ENCODE results near the gene NBDY. TPM values are rescaled to one million over a fixed set of nuclear protein-coding genes. Genes with fewer than 3 reads are reported as not detected.

NBDY gene
- total RNA-seq, 1 donor: 9.0 TPM

GRCh38 chrX:56761167-56761566, 32.1 kb downstream of the NBDY start:
- peaks cover 12% of the 10 kb centered on the region for H3K4me1 ChIP-seq (ENCODE audit: insufficient read depth, low read length)
- TF ChIP-seq CTCF (IDR thresholded peaks at IDR 0.05; ENCODE audit: extremely low read depth, low read depth, low read length): no peak
- no peak for DNase-seq (ENCODE audit: insufficient read length, low spot score, missing footprints)
- no peaks in the 10 kb centered on the region for H3K79me2 ChIP-seq (ENCODE audit: insufficient read depth, low read length)
- no peak overlapping the region for H3K4me2 ChIP-seq (ENCODE audit: insufficient read depth, low read length)
- peaks cover 15% of the 10 kb centered on the region for H4K20me1 ChIP-seq (ENCODE audit: insufficient read depth, low read length)
- H3K9me3 ChIP-seq (ENCODE audit: low read depth, low read length): no peaks in the 10 kb centered on the region
- H2AFZ ChIP-seq (ENCODE audit: low read length): no peak overlapping the region
- no peak overlapping the region for H3K27ac ChIP-seq (ENCODE audit: low read depth, low read length)
- H3K27me3 ChIP-seq (ENCODE audit: insufficient read depth, low read length): peaks cover 3% of the 10 kb centered on the region
- H3K36me3 ChIP-seq (ENCODE audit: insufficient read depth, low read length): no peaks in the 10 kb centered on the region
- no peak overlapping the region for H3K4me3 ChIP-seq (ENCODE audit: insufficient read depth, low read length)

GRCh38 chrX:56762220-56762619, 33.2 kb downstream of the NBDY start:
- TF ChIP-seq CTCF (IDR thresholded peaks at IDR 0.05; ENCODE audit: extremely low read depth, low read depth, low read length): no peak
- Histone ChIP-seq H2AFZ (ENCODE audit: low read length) (no peak overlapping the region), H3K27ac (ENCODE audit: low read depth, low read length) (no peak overlapping the region), H3K79me2 (ENCODE audit: insufficient read depth, low read length) (no peaks in the 10 kb centered on the region), H3K27me3 (ENCODE audit: insufficient read depth, low read length) (peaks cover 3% of the 10 kb centered on the region), H3K4me1 (ENCODE audit: insufficient read depth, low read length) (peaks cover 21% of the 10 kb centered on the region), H3K9me3 (ENCODE audit: low read depth, low read length) (no peaks in the 10 kb centered on the region), H3K4me3 (ENCODE audit: insufficient read depth, low read length) (no peak overlapping the region), H3K36me3 (ENCODE audit: insufficient read depth, low read length) (no peaks in the 10 kb centered on the region), H4K20me1 (ENCODE audit: insufficient read depth, low read length) (peaks cover 15% of the 10 kb centered on the region), H3K4me2 (ENCODE audit: insufficient read depth, low read length) (peak overlapping the region; percentile 5)
- DNase-seq (ENCODE audit: insufficient read length, low spot score, missing footprints): no peak

GRCh38 chrX:56762707-56763555, 33.9 kb downstream of the NBDY start:
- TF ChIP-seq CTCF (IDR thresholded peaks at IDR 0.05; ENCODE audit: extremely low read depth, low read depth, low read length): no peak
- peaks cover 15% of the 10 kb centered on the region for H4K20me1 ChIP-seq (ENCODE audit: insufficient read depth, low read length)
- no peak overlapping the region for H3K27ac ChIP-seq (ENCODE audit: low read depth, low read length)
- H2AFZ ChIP-seq (ENCODE audit: low read length): no peak overlapping the region
- H3K79me2 ChIP-seq (ENCODE audit: insufficient read depth, low read length): no peaks in the 10 kb centered on the region
- no peak overlapping the region for H3K4me3 ChIP-seq (ENCODE audit: insufficient read depth, low read length)
- no peak for DNase-seq (ENCODE audit: insufficient read length, low spot score, missing footprints)
- H3K9me3 ChIP-seq (ENCODE audit: low read depth, low read length): no peaks in the 10 kb centered on the region
- H3K27me3 ChIP-seq (ENCODE audit: insufficient read depth, low read length): peaks cover 3% of the 10 kb centered on the region
- H3K36me3 ChIP-seq (ENCODE audit: insufficient read depth, low read length): no peaks in the 10 kb centered on the region
- H3K4me2 ChIP-seq (ENCODE audit: insufficient read depth, low read length): no peak overlapping the region
- H3K4me1 ChIP-seq (ENCODE audit: insufficient read depth, low read length): peaks cover 21% of the 10 kb centered on the region

GRCh38 chrX:56763556-56764152, 34.6 kb downstream of the NBDY start:
- H3K4me1 ChIP-seq (ENCODE audit: insufficient read depth, low read length): peaks cover 21% of the 10 kb centered on the region
- peak; percentile 50 for TF ChIP-seq CTCF (IDR thresholded peaks at IDR 0.05; ENCODE audit: extremely low read depth, low read depth, low read length)
- H4K20me1 ChIP-seq (ENCODE audit: insufficient read depth, low read length): peaks cover 12% of the 10 kb centered on the region
- peak overlapping the region; percentile 95 for H2AFZ ChIP-seq (ENCODE audit: low read length)
- H3K79me2 ChIP-seq (ENCODE audit: insufficient read depth, low read length): no peaks in the 10 kb centered on the region
- H3K36me3 ChIP-seq (ENCODE audit: insufficient read depth, low read length): no peaks in the 10 kb centered on the region
- H3K4me2 ChIP-seq (ENCODE audit: insufficient read depth, low read length): peak overlapping the region; percentile 83
- H3K9me3 ChIP-seq (ENCODE audit: low read depth, low read length): no peaks in the 10 kb centered on the region
- H3K4me3 ChIP-seq (ENCODE audit: insufficient read depth, low read length): peak overlapping the region; percentile 79
- peak; percentile 77 for DNase-seq (ENCODE audit: insufficient read length, low spot score, missing footprints)
- no peaks in the 10 kb centered on the region for H3K27me3 ChIP-seq (ENCODE audit: insufficient read depth, low read length)
- no peak overlapping the region for H3K27ac ChIP-seq (ENCODE audit: low read depth, low read length)
